T-helper 17 cell (primary cell): ENCODE data around the gene ANKS1B. TPM values are rescaled to one million over a fixed set of nuclear protein-coding genes. Genes with fewer than 3 reads are reported as not detected.
"Not testable (repeated sequence)": the region's sequence is repeated elsewhere in the genome, so short reads cannot be mapped to it uniquely, and the experiment has no call there.

Source experiments
- ATAC-seq: fragments of 150-1000 bp; cut with Tn5 transposase; 2 replicates; pipeline ENCODE4 v1.10.0; 2021; ENCODE audit warnings: mild to moderate bottlenecking, moderate library complexity
- DNase-seq, 3 donors: peaks; one replicate each; pipeline versions ENCODE4 v3.0.0 to v3.0.0-alpha.2; 2020 to 2021
- H3K9me3 ChIP-seq: one replicate; pipeline ENCODE4 v1.7.0; 2013; ENCODE audit warnings: low read length, mild to moderate bottlenecking; ENCODE audit not compliant: control insufficient read depth, poor library complexity, severe bottlenecking
- H3K27ac Mint-ChIP-seq: one replicate; pipeline ENCODE4 v1.8.0; 2022; ENCODE audit warnings: mild to moderate bottlenecking, moderate library complexity, mixed read lengths
- H3K27me3 Mint-ChIP-seq: one replicate; pipeline ENCODE4 v1.8.0; 2022; ENCODE audit warnings: mixed read lengths
- H3K36me3 Mint-ChIP-seq: one replicate; pipeline ENCODE4 v1.8.0; 2022; ENCODE audit warnings: low read depth, mixed read lengths
- H3K4me1 Mint-ChIP-seq: one replicate; pipeline ENCODE4 v1.8.0; 2022; ENCODE audit warnings: mild to moderate bottlenecking, mixed read lengths
- H3K4me3 Mint-ChIP-seq: one replicate; pipeline ENCODE4 v1.8.0; 2022; ENCODE audit warnings: mild to moderate bottlenecking, moderate library complexity, mixed read lengths
- total RNA-seq, 4 donors: library from RNA in 2 of 4; stranded (reverse) in 2 of 4; gene quantifications; one replicate each; pipeline ENCODE4 v1.2.3 and lab custom pipeline; 2022 to 2026

Gene ANKS1B
- total RNA-seq, 2 donors from 2014 or later: 0.35 to 1.2 TPM

DNA sequence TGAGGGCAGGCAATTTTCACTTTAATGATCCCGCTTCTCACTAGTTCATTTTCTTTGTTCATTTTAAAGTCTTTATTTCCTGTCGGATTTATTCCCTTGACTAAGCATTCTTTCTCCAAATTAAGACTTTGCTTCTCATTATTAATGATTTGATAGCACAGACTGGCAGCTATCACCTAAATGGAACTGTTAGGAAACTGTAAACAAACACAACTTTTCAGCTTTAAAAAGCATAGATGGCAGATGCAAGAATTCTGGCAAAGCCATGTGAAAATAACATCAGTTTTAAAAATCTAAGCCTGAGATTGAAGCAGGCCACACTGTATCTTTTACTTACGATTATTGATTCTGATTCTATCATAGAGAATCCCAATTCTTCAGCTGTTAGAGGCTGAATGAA, 225.7 kb downstream of the ANKS1B start:
- H3K27ac Mint-ChIP-seq: no peak overlapping the region
- no peak overlapping the region for H3K4me3 Mint-ChIP-seq
- H3K9me3 ChIP-seq: no peaks in the 10 kb centered on the region
- H3K27me3 Mint-ChIP-seq: no peaks in the 10 kb centered on the region
- no peaks in the 10 kb centered on the region for H3K4me1 Mint-ChIP-seq
- H3K36me3 Mint-ChIP-seq: no peaks in the 10 kb centered on the region
- ATAC-seq (no peak), DNase-seq (no peak)

- no peak overlapping the region for H3K4me3 Mint-ChIP-seq
- H3K27ac Mint-ChIP-seq: no peak overlapping the region
- no peaks in the 10 kb centered on the region for H3K27me3 Mint-ChIP-seq
- ATAC-seq (no peak), DNase-seq (no peak)
- no peaks in the 10 kb centered on the region for H3K4me1 Mint-ChIP-seq
- H3K9me3 ChIP-seq: no peaks in the 10 kb centered on the region
- H3K36me3 Mint-ChIP-seq: no peaks in the 10 kb centered on the region
Measured at GRCh38 chr12:99752740-99753139, 232.0 kb downstream of the ANKS1B start.

DNA sequence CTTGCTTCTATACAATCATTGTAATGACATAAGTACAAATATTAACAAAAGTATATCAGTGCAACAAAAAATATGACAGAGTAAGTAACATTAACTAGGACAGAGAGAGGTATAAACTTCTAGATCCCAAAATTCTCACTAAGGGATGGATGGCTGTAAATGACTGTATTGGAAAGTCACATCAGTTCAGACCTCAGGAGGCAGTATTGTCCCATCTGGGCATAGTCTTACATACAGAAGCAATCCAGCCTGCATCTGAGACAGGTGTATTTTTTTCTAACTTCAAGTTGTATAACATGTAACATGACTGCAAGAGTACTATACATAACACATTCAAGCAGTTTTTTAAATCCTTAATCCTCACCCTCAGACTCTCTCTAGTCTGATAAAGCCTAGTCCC, 238.2 kb downstream of the ANKS1B start:
- DNase-seq (no peak), ATAC-seq (no peak)
- Mint-ChIP-seq H3K4me3 (no peak overlapping the region), H3K27ac (no peak overlapping the region), H3K36me3 (no peaks in the 10 kb centered on the region), H3K4me1 (no peaks in the 10 kb centered on the region), H3K27me3 (no peaks in the 10 kb centered on the region)
- H3K9me3 ChIP-seq: no peaks in the 10 kb centered on the region

- ATAC-seq (no peak), DNase-seq (no peak)
- no peaks in the 10 kb centered on the region for H3K9me3 ChIP-seq
- H3K4me3 Mint-ChIP-seq: no peak overlapping the region
- H3K27ac Mint-ChIP-seq: no peak overlapping the region
- H3K36me3 Mint-ChIP-seq: no peaks in the 10 kb centered on the region
- H3K27me3 Mint-ChIP-seq: no peaks in the 10 kb centered on the region
- no peaks in the 10 kb centered on the region for H3K4me1 Mint-ChIP-seq
Measured at GRCh38 chr12:99745895-99746294, 238.8 kb downstream of the ANKS1B start.

GRCh38 chr12:99745121-99745520, 239.6 kb downstream of the ANKS1B start:
- no peak overlapping the region for H3K27ac Mint-ChIP-seq
- H3K4me1 Mint-ChIP-seq: no peaks in the 10 kb centered on the region
- no peak overlapping the region for H3K4me3 Mint-ChIP-seq
- no peaks in the 10 kb centered on the region for H3K36me3 Mint-ChIP-seq
- H3K9me3 ChIP-seq: no peaks in the 10 kb centered on the region
- H3K27me3 Mint-ChIP-seq: no peaks in the 10 kb centered on the region
- no peak for ATAC-seq
- no peak for DNase-seq

- H3K4me3 Mint-ChIP-seq: no peak overlapping the region
- no peak for ATAC-seq
- no peaks in the 10 kb centered on the region for H3K4me1 Mint-ChIP-seq
- no peak overlapping the region for H3K27ac Mint-ChIP-seq
- no peaks in the 10 kb centered on the region for H3K9me3 ChIP-seq
- DNase-seq: no peak
- no peaks in the 10 kb centered on the region for H3K27me3 Mint-ChIP-seq
- H3K36me3 Mint-ChIP-seq: no peaks in the 10 kb centered on the region
Measured at GRCh38 chr12:99736760-99737269, 247.9 kb downstream of the ANKS1B start.

- no peak overlapping the region for H3K27ac Mint-ChIP-seq
- no peaks in the 10 kb centered on the region for H3K27me3 Mint-ChIP-seq
- no peaks in the 10 kb centered on the region for H3K9me3 ChIP-seq
- H3K4me3 Mint-ChIP-seq: no peak overlapping the region
- ATAC-seq (no peak), DNase-seq (no peak)
- H3K4me1 Mint-ChIP-seq: no peaks in the 10 kb centered on the region
- no peaks in the 10 kb centered on the region for H3K36me3 Mint-ChIP-seq
Measured at GRCh38 chr12:99732131-99732530, 252.6 kb downstream of the ANKS1B start.

DNA sequence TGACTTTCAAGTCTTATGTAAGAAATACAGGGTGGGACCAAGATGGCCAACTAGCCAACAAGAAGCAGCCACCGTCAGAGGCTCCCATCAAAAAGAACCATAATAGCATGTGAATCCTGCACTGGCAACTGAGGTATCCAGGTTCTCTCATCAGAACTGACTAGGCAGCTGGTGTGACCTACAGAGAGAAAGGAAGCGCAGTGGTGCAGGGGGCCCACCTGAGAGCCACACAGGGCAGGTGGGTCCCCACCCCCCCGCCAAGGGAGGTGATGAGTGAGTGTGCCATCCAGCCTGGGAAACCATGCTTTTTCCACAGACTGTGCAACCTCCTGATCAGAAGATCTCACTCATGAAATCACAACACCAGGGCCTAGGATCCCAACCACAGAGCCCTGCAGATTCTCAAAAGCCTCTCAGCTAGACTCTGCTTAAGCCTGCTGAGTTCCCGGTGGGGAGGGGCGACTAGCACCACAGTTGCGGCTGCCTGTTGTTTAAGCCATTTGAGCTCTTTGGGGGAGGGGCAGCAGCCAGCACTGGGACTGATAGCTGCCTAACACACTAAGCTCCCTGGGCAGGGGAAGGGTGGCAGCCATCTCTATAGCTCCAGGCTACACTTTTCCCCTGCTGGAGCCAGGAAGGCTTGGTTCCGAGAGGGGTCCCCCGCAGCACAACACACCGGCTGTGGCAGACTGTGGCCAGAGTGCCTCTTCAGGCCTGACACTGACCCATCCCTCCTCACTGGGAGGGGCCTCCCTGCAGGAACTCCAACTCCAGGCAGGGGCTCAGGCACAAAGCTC, 261.8 kb downstream of the ANKS1B start:
- no peak overlapping the region for H3K4me3 Mint-ChIP-seq
- no peaks in the 10 kb centered on the region for H3K36me3 Mint-ChIP-seq
- no peaks in the 10 kb centered on the region for H3K4me1 Mint-ChIP-seq
- no peak overlapping the region for H3K27ac Mint-ChIP-seq
- no peaks in the 10 kb centered on the region for H3K27me3 Mint-ChIP-seq
- DNase-seq (no peak), ATAC-seq (no peak)
- no peaks in the 10 kb centered on the region for H3K9me3 ChIP-seq

DNA sequence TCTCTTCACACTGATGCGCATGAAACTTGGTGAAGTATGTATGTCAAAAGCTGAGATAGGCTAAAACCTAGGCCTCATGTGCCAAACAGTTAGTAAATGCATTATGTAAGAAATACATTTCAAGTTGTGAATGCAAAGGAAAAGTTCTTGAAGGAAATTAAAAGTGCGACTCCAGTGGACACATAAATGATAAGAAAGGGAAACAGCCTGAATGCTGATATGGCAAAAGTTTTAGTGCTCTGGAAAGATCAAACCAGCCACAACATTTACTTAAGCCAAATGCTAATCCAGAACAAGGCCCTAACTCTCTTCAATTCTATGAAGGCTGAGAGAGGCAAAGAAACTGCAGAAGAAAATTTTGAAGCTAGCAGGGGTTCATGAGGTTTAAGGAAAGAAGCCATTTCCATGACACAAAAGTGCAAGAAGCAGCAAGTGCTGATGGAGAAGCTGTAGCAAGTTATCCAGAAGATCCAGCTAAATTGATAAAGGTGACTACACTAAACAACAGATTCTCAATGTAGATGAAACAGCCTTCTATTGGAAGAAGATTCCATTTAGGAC, 262.9 kb downstream of the ANKS1B start:
- Mint-ChIP-seq H3K4me1 (no peaks in the 10 kb centered on the region), H3K4me3 (no peak overlapping the region), H3K27me3 (no peaks in the 10 kb centered on the region), H3K27ac (no peak overlapping the region), H3K36me3 (no peaks in the 10 kb centered on the region)
- DNase-seq: no peak
- H3K9me3 ChIP-seq: no peaks in the 10 kb centered on the region
- no peak for ATAC-seq

DNA sequence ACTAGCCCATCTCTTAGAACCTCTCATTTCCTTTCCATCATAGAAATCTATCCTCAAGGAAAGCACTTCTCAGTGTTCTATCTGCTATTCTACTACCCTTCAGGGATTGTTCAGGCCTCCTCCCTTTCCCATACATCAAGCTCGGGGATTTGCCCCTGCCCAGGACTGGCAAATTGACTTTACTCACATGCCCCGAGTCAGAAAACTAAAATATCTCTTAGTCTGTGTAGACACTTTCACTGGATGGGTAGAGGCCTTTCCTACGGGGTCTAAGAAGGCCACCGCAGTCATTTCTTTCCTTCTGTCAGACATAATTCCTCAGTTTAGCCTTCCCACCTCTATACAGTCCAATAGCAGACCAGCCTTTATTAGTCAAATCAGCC, 264.7 kb downstream of the ANKS1B start:
- not testable (repeated sequence) for ATAC-seq, H3K27ac Mint-ChIP-seq, H3K36me3 Mint-ChIP-seq, H3K27me3 Mint-ChIP-seq, DNase-seq, H3K4me1 Mint-ChIP-seq, H3K4me3 Mint-ChIP-seq, H3K9me3 ChIP-seq

DNA sequence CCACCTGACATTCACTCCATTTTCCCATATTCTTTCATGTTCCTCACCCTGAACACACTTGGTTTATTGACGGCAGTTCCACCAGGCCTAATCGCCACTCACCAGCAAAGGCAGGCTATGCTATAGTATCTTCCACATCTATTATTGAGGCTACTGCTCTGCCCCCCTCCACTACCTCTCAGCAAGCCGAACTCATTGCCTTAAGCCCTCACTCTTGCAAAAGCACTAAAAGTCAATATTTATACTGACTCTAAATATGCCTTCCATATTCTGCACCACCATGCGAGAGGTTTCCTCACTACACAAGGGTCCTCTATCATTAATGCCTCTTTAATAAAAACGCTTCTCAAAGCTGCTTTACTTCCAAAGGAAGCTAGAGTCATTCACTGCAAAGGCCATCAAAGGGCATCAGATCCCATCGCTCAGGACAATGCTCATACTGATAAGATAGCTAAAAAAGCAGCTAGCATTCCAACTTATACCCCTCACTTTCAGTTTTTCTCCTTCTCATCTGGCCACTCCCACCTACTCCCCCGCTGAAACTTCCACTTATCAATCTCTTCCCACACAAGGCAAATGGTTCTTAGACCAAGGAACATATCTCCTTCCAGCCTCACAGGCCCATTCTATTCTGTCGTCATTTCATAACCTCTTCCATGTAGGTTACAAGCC, 265.2 kb downstream of the ANKS1B start:
- H3K9me3 ChIP-seq, DNase-seq, H3K27me3 Mint-ChIP-seq, H3K36me3 Mint-ChIP-seq, H3K4me1 Mint-ChIP-seq, ATAC-seq, H3K4me3 Mint-ChIP-seq, H3K27ac Mint-ChIP-seq: not testable (repeated sequence)

GRCh38 chr12:99715841-99716510, 268.8 kb downstream of the ANKS1B start:
- not testable (repeated sequence) for H3K9me3 ChIP-seq, H3K36me3 Mint-ChIP-seq, H3K27me3 Mint-ChIP-seq, H3K27ac Mint-ChIP-seq, DNase-seq, H3K4me3 Mint-ChIP-seq, ATAC-seq, H3K4me1 Mint-ChIP-seq

DNA sequence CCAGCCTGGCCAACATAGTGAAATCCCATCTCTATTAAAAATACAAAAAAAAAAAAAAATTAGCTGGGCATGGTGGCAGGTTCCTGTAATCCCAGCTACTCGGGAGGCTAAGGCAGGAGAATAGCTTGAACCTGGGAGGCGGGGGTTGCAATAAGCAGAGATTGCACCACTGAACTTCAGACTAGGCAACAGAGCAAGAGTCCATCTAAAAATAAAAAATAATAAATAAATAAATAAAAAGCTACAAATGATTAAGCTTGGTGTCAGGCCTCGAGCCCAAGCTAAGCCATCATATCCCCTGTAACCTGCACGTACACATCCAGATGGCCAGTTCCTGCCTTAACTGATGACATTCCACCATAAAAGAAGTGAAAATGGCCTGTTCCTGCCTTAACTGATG, 269.8 kb downstream of the ANKS1B start:
- H3K27me3 Mint-ChIP-seq, H3K36me3 Mint-ChIP-seq, ATAC-seq, DNase-seq, H3K27ac Mint-ChIP-seq, H3K4me1 Mint-ChIP-seq, H3K4me3 Mint-ChIP-seq, H3K9me3 ChIP-seq: not testable (repeated sequence)
